Sciatic nerve (tissue), 2 donors: ENCODE results near the gene MAD1L1. TPM values are rescaled to one million over a fixed set of nuclear protein-coding genes. Genes with fewer than 3 reads are reported as not detected.
A peak's percentile ranks its signal among the peaks of the same experiment; 100 is the strongest.

ENCODE experiments used
- ATAC-seq: fragments of 200-7000 bp; cut with Tn5 transposase; one replicate; pipeline ENCODE4 v1.9.1; 2020; ENCODE audit warnings: mild to moderate bottlenecking, moderate library complexity
- DNase-seq: peaks from one replicate; pipeline ENCODE4 v3.0.0-alpha.2; 2020; ENCODE audit warnings: low spot score
- intact Hi-C: fragments of 100-400 bp; cut with DNase I; formaldehyde crosslinking; loops from one replicate; pipeline ENCODE4 v1.14.2; 2022
- total RNA-seq: library from RNA; stranded (reverse); fragmentation: NEBNext Ultra II Directional; extraction: Animal tissue kit (Norgen Biotek cat#: 25700); gene quantifications from one replicate; pipeline ENCODE4 v1.2.1, GENCODE V29; 2021
- donor health status: DM: no; HTN: no; CAD: no.
- donor health status: DM: no; HTN: no; CAD: no.

Gene MAD1L1
- total RNA-seq, 1 donor from 2014 or later: 42.1 TPM

GRCh38 chr7:1956141-1956540 is 276.6 kb downstream of the MAD1L1 start:
- intact Hi-C loops: no loop called here

GRCh38 chr7:1954366-1955004 is 278.3 kb downstream of the MAD1L1 start:
- intact Hi-C loops: no loop called here
- no peak for DNase-seq
- peak; percentile 40 for ATAC-seq

More at GRCh38 chr7:1956141-1956540, 276.6 kb downstream of the MAD1L1 start:
- DNase-seq: no peak
- ATAC-seq: no peak

GRCh38 chr7:1953199-1954190 is 279.2 kb downstream of the MAD1L1 start:
- no peak for DNase-seq

GRCh38 chr7:1952781-1953180 is 280.0 kb downstream of the MAD1L1 start:
- DNase-seq (no peak), ATAC-seq (no peak)
- intact Hi-C loops: no loop called here

More at GRCh38 chr7:1953199-1954190, 279.2 kb downstream of the MAD1L1 start:
- intact Hi-C loops: no loop called here
- ATAC-seq: no peak

GRCh38 chr7:1952169-1952760 is 280.5 kb downstream of the MAD1L1 start:
- intact Hi-C loops: no loop called here
- ATAC-seq (no peak), DNase-seq (no peak)

- intact Hi-C loops: no loop called here
- DNase-seq: no peak
- ATAC-seq: no peak
Measured at GRCh38 chr7:1951600-1951999, 281.1 kb downstream of the MAD1L1 start.

- DNase-seq: no peak
- intact Hi-C loops: no loop called here
- ATAC-seq: no peak
Measured at GRCh38 chr7:1951159-1951536, 281.6 kb downstream of the MAD1L1 start.

- intact Hi-C loops: no loop called here
- DNase-seq (no peak), ATAC-seq (no peak)
Measured at GRCh38 chr7:1950452-1951158, 282.1 kb downstream of the MAD1L1 start.

GRCh38 chr7:1950066-1950451 is 282.7 kb downstream of the MAD1L1 start:
- intact Hi-C loops: no loop called here
- DNase-seq: no peak
- ATAC-seq: no peak

GRCh38 chr7:1949681-1950055 is 283.1 kb downstream of the MAD1L1 start:
- ATAC-seq: no peak
- intact Hi-C loops: no loop called here
- DNase-seq: no peak

- DNase-seq (no peak), ATAC-seq (no peak)
- intact Hi-C loops: no loop called here
Measured at GRCh38 chr7:1948887-1949680, 283.7 kb downstream of the MAD1L1 start.

GRCh38 chr7:1948301-1948796 is 284.4 kb downstream of the MAD1L1 start:
- no peak for DNase-seq
- no peak for ATAC-seq
- intact Hi-C loops: no loop called here

GRCh38 chr7:1947586-1948217 is 285.0 kb downstream of the MAD1L1 start:
- no peak for DNase-seq
- ATAC-seq: no peak
- intact Hi-C loops: no loop called here

GRCh38 chr7:1946773-1947450 is 285.8 kb downstream of the MAD1L1 start:
- DNase-seq (no peak), ATAC-seq (no peak)
- intact Hi-C loops: no loop called here

- DNase-seq: no peak
- intact Hi-C loops: no loop called here
Measured at GRCh38 chr7:1946025-1946772, 286.5 kb downstream of the MAD1L1 start.

GRCh38 chr7:1945558-1945957 is 287.2 kb downstream of the MAD1L1 start:
- intact Hi-C loops: no loop called here

More at GRCh38 chr7:1946025-1946772, 286.5 kb downstream of the MAD1L1 start:
- ATAC-seq: no peak

More at GRCh38 chr7:1945558-1945957, 287.2 kb downstream of the MAD1L1 start:
- no peak for DNase-seq
- ATAC-seq: no peak
